ENCODE measurements around the gene IRF2BPL.
"Not testable (repeated sequence)": the region's sequence is repeated elsewhere in the genome, so short reads cannot be mapped to it uniquely, and the experiment has no call there.

The IRF2BPL gene

GRCh38 chr14:77033622-77034589 is 5.4 kb upstream of the IRF2BPL start:
- DNase-seq: no peak

- DNase-seq: peak; percentile 39
Observed at GRCh38 chr14:77032844-77033621, 4.5 kb upstream of the IRF2BPL start.

- DNase-seq: no peak
Observed at GRCh38 chr14:77032491-77032843, 4.0 kb upstream of the IRF2BPL start.

- DNase-seq: no peak
Observed at GRCh38 chr14:77031759-77032490, 3.4 kb upstream of the IRF2BPL start.

- DNase-seq: no peak
Observed at GRCh38 chr14:77027538-77028383, 747 bp downstream of the IRF2BPL start.

- DNase-seq: no peak
Observed at GRCh38 chr14:77026930-77027537, 1.5 kb downstream of the IRF2BPL start.

GRCh38 chr14:77026166-77026929 is 2.2 kb downstream of the IRF2BPL start:
- no peak for DNase-seq

- no peak for DNase-seq
Observed at GRCh38 chr14:77025744-77026165, 2.8 kb downstream of the IRF2BPL start.

GRCh38 chr14:77024171-77024691 is 4.3 kb downstream of the IRF2BPL start:
- DNase-seq: no peak

GRCh38 chr14:77023001-77023996 is 5.2 kb downstream of the IRF2BPL start:
- DNase-seq: no peak

GRCh38 chr14:77022236-77022852 is 6.2 kb downstream of the IRF2BPL start:
- DNase-seq: no peak

GRCh38 chr14:77021424-77021823 is 7.1 kb downstream of the IRF2BPL start:
- DNase-seq: not testable (repeated sequence)

GRCh38 chr14:77018785-77019184 is 9.7 kb downstream of the IRF2BPL start:
- no peak for DNase-seq

GRCh38 chr14:77017666-77018065 is 10.8 kb downstream of the IRF2BPL start:
- no peak for DNase-seq

- no peak for DNase-seq
Observed at GRCh38 chr14:77014734-77015133, 13.8 kb downstream of the IRF2BPL start.

- no peak for DNase-seq
Observed at GRCh38 chr14:77014004-77014604, 14.4 kb downstream of the IRF2BPL start.

- no peak for DNase-seq
Observed at GRCh38 chr14:77012193-77012765, 16.2 kb downstream of the IRF2BPL start.

- DNase-seq: no peak
Observed at GRCh38 chr14:77011245-77011644, 17.3 kb downstream of the IRF2BPL start.

Data from cortex of kidney (tissue), 1 donor.